Measurements from ENCODE around the gene CHIT1.

CHIT1 gene

DNA sequence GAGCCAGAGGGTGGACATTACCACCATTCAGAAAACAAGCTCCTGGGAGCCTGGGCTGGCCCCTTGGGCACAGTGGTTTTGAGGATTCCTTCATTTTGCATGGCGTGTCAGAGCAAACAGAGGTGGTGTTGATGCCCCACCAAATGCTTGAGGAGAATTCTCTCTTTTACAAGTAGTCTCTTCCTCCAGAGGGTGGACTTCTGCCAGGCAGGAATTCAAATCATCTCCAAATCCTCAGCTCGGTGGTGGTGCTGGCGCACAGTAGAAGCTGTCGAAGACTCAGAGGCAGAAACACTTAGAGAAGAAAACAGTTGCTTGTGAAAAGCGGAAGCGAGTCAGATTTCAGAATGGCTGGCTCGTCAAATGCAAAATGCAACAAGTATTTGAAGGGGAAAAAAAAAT, 39.5 kb downstream of the CHIT1 start:
- H3K4me3 ChIP-seq (ENCODE audit: low read depth, low read length), result no peak overlapping the region

DNA sequence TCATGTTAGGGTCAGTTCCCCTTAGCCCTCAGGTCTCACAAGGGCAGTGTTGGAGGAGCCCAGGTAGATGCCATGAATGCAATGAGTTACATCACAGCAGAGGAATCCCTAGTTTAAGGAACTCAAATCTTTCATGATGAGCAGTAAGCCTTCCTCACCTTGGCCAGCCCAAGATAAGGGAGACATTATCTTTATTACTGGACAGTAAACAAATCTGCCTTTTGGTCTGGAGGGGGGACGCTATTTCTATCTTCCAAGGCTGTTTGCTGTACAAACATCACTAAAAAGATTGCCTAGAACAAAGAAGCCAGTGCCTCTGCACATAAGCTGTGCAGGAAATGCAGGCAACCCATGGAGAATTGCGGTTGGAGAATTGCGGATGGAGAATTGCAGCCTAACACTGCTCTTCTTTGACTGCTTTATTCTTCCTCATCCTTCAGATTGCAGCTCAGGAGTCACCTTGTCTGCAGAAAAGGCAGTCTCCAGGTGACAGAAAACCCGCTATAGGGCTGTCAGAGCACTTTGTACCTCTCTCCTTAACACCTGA, 40.7 kb downstream of the CHIT1 start:
- H3K4me3 ChIP-seq (ENCODE audit: low read depth, low read length), result no peak overlapping the region

DNA sequence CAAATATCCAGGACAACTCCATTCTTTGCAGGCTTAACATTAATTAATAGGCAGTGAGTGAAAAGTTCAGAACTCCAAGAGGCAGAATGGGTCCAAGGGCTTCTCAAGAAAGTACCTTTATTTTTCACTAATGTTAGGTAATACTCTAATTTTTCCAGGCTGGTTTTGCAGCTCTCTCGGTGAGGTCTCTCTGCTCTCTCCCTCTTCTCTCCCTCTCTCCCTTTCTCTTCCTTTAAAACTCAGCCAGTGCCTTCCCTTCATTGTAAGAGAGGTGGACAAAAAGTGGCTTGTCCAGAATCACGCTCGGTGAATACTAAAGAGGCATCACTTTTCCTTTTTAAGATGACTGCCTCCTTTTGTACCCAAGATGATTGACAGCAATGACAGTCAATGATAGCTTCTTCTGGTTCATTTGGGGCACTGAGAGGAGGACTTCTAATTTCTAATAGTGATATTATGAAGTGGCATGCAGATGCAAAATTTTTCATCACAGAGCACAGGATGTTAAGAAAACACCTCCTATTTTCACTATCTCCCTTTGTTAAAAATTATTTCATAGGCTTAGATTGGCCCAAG, 41.7 kb downstream of the CHIT1 start:
- H3K4me3 ChIP-seq (ENCODE audit: low read depth, low read length), result no peak overlapping the region

DNA sequence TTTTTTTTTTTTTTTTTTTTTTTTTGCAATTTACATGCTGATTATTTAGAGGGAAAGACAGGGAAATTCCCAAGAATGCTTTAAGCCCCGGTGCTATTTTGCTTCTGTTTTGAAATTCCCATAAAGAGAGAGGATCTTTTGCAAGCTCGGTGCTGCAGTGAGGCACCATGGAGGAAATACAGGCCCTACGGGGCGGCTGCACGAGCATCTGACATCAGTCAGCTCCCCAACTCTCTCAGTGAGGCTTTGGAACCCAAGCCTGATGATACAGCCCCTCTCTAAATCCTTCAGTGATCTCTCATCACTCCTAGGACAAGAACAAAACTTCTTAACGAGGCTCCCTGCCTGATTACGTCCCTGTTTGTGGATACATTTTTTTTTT, 42.2 kb downstream of the CHIT1 start:
- H3K4me3 ChIP-seq (ENCODE audit: low read depth, low read length), result no peak overlapping the region

DNA sequence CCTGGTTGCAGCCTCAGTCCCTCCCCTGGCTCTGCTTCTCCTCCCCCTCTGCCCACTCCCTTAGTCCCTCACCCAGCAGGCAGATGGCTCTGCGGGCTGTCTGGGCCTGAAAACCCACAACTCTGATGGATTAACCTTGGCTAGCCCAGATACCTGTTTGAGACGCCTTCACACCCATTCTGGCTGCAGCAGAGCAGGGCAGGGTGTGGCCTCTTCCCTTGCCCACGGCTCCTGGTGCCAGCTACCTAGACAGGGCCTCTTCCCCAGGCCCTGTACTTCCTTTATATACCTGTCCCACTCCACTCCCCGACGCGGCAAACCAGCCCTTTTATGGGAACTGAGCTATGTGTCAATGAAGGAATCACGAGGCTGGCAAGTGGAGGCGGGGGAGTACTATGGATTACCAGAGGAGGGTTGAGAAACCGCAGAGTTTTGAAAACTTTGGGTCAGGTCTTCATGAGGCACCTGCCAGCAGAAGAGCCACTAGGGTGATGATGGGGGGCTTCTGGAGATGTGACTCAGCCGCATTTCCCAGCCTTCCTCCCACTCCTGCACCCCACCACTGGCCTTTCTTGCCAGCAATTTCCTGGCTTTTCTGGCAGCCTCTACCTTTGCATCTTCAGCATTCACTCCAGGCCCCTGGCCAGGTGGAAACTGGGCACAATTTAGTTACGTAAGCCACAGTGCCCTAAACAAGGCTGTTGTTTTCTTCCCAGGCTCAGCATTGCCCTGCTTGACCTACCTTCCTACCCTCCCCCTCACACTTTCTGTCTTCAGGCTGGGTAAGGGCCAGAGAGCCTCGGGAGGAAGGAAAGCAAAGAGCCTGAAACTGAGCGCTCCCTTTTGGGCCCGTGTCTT, 42.8 kb downstream of the CHIT1 start, which contains the start of gene CHI3L1:
Gene CHI3L1 (minus strand): TSS at position 259 of the 858 bp plus-strand sequence. CDS start 81 bp downstream, at position 178.
- no peak within 1 kb of the TSS for H3K4me3 ChIP-seq (ENCODE audit: low read depth, low read length)

DNA sequence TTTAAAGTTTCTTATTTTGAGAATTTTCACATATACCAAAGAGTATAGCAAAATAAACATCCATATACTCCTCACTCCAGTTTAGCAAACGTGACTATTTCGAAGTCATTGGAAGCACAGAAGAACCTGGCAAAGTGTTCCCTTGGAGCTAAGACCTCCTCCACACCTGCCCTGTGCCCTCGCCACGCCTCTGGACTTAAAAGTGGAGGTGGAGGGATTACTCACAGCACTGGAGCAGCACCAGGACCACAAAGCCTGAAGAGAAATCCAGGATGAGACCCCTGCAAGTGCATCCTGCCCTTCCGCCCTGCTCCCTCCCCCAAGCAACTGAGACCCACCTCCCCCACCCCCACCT, 43.4 kb downstream of the CHIT1 start:
- H3K4me3 ChIP-seq (ENCODE audit: low read depth, low read length), result no peak overlapping the region

DNA sequence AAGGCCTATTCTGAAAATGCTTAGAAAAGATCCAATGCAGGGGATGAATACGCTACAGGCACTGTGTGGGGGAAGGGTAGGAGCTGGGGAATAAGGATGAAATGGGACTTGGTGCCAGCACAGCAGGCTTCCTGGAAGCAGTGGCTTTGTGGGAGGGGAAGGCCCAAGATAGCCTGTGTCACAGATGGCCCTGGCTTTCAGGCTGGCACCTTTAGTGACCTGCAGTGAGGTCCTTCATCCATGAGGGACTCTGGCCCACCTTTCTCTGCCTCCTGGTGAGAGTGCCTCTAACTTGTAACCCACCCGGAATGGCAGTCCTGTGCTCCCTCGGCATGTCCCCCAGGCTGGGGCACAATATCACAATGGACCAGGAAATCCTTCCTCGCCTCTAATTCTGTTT, 43.9 kb downstream of the CHIT1 start:
- no peak overlapping the region for H3K4me3 ChIP-seq (ENCODE audit: low read depth, low read length)

DNA sequence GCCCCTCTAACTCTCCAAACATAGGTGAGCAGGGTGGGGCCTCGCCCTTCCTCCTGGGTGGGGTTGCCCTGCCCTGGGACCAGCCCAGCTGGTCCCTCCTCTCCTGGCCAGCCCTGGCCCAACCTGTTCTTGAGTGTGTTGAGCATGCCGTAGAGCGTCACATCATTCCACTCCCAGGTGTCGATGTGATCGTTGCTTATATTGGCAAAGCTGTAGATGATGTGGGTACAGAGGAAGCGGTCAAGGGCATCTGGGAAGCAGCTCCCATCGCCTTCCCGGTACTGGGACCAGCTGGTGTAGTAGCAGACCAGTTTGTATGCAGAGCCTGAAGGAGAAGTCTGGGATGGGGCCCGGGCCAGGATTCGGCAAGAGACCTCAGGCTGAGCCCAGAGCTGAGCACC, 44.4 kb downstream of the CHIT1 start:
- no peak overlapping the region for H3K4me3 ChIP-seq (ENCODE audit: low read depth, low read length)

DNA sequence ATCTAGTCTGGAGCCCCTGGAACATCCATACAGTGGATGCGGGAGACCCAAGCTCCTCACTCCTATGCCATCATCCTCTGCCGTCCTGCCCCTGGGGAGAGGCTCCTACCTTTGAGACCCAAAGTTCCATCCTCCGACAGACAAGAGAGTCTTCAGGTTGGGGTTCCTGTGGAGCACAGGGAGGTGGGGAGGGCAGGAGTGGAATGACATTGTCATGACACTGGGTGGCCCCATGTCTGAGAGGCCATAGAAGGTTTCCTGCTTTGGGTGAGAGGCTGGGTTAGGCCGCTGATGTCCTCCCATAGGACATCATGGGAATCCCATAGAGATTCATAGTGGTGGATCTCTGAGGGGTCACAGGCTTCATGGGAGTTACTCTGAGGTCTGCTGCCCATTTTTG, 45.0 kb downstream of the CHIT1 start:
- no peak overlapping the region for H3K4me3 ChIP-seq (ENCODE audit: low read depth, low read length)

DNA sequence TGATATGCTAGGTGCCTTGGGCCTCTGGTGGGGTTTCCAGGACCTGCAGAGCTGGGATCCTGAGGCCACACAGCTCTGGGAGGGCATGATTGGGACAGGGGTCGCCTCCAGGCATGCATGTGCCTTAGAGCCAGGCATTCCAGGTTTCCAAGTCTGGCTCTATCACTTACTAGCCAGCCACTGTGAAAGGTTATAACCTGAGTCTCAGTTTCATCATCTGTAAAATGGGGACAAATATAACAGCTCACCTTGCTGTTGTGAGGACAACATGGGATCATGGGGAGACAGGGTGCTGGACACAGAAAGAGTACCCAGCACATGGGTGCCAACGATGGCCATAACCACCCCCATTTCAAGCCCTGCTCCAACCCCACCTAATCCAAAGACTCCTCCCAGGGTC, 45.6 kb downstream of the CHIT1 start:
- no peak overlapping the region for H3K4me3 ChIP-seq (ENCODE audit: low read depth, low read length)

DNA sequence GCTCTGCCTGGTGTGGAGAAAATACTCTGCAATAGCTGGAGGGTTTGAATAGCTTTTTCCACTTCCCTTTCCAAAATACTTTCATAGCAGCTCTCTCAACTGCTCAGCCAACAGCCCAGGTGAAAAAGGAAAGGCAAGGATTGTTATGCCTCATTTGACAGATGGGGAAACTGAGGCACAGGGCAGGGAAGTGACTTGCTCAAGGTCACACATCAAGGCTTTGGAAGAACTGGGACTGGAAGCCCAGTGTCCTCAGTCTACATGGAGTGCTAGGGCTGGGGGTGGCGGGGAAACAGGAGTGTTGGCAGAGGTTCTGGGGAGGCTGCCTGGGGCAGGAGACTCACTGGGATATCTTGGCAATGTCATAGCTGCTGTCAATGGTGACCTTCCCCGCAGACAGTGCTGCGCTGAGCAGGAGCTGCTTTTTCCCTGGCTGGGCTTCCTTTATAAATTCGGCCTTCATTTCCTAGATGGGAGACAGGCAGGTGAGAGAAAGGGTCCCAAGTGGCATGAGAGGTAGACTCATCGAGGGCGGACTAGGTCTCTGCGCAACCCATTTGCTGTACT, 47.0 kb downstream of the CHIT1 start:
- no peak overlapping the region for H3K4me3 ChIP-seq (ENCODE audit: low read depth, low read length)

DNA sequence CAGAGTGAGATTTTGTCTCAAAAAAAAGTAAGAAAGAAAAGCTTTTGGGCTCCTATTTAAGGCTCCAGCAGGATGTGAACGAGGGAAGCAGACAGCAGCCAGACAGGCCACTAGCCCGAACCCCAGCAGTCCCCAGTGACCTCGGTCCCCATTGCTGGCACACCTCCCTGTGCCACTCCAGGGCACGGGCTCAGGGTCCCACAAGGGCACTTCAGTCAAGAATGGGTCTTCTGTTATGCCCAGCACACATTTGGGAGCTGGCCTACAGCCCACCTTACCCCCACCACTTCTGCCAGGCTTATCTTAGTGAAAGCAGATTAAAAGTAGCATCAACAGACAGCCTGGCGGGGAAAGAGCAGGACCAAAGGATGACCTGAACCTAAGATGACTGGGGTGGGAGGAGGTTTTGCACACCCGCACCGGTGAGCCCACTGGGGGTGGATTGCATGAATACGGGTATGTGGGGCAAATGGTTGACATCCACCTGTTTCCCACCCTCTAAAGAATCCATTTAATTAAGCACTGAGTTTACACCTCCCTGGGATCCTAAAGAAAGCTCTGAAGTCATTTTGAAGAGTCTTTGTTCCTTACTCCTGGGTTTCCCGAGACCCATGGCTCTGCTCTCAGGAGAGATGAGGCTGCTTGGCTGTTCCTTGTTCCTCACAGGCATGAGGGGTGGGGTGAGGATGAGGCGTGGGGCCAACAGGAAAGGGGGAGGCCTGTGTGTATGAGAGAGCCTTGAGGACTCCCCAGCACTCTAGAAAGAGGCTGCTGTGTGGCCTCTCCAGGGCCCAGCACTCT, 47.7 kb downstream of the CHIT1 start:
- no peak overlapping the region for H3K4me3 ChIP-seq (ENCODE audit: low read depth, low read length)

DNA sequence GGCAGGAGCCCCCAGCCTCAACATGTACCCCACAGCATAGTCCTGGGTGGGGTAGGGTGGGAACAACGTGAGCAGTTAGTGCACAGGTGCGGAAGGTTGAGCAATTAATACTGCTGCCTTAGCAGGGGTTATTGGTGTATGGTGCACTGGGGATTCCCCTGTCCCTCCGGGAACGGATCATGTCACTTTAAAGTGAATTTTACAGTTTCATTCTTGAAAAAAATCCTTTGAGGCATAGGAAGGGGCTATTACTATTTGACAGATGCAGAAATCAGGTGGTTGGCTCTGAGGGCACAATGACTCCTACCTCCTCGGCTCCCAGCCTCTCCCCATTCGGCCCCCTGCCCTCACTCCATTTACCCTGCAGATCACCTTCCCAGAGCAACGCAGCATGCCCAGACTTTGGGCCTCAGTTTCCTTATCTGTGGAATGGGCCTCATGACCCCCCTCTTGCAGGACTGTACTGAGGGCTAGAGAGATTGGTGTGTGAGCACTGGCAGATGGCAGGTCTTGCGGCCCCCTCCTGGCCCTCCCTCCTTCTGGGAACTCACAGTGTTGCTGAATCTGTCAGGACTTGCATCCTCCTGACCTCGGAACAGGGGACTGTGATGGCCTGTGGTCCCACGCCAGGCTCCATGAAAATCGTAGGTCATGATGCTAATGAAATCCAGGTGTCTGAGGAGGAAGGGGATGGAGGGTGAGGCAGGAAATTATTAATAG, 48.7 kb downstream of the CHIT1 start:
- H3K4me3 ChIP-seq (ENCODE audit: low read depth, low read length), result no peak overlapping the region

DNA sequence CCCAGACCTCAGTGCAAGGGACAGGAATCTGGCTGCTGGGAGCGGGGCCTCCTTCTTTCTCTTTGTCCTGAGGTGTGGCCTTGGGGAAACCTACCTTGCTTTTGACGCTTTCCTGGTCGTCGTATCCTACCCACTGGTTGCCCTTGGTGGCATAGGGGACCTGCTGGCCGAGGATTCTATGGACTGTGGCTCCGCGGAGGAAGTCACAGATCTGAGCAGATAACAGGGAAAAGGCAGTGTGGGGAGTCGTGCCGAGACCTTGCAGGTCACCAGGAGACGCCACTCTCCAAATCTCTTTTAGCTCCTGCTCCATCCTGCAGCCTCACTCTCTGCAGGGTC, 49.8 kb downstream of the CHIT1 start:
- H3K4me3 ChIP-seq (ENCODE audit: low read depth, low read length), result no peak overlapping the region

DNA sequence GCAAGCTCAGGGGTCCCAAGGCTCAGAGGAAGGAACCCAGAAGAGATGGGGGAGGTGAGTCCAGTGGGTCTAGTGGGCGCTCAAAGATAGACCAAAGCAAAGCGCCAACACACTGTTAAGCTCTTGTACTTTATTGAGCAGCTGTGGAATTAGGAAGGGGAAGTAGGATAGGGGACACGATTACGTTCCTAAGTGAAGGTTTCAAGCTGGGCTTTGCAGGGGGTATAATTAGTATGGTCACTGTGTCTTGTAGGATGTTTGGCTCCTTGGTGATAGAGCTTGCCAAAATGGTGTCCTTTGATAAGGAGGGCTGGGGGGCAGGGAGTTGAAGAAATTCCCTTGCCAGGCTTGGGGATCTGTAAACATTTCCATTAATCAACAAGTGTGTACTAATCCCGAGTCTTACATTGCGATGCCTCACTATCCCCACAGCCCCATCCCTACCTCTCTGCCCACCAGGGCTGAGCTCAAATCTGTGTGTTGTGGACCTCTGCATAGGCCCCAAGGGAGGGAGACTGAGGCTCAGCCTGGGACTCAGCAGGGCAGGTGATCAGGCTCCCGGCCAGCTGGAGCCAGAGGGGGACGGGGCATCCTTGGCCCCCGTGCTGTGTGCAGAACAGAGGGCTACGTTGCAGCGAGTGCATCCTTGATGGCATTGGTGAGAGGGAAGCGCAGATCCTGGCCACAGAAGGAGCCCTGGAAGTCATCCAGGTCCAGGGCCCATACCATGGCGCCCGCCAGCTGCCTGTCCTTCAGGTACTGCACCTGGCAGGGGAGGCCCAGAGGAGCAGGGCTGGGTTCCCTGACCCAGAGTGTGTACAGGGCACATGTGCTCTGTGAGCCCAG, 50.4 kb downstream of the CHIT1 start:
- no peak overlapping the region for H3K4me3 ChIP-seq (ENCODE audit: low read depth, low read length)

DNA sequence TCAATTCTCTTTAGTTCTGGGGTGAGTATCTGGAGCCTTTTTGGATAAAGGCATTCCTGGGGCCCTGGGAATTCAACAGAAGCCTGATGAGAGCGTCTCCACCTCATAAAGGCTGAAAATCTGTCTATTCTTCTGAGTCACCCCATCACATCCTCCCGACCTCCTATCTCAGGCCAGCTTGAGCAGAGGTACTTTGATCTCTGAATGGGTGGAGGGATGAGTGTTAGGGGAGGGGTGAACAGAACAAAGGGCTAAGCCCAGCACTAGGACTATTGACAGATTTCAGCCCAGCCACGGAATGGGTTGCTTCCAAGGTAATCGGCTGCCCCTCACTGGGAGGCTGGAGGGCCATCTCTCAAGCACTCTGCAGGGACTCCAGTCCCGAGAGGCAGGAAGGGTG, 51.4 kb downstream of the CHIT1 start:
- H3K4me3 ChIP-seq (ENCODE audit: low read depth, low read length), result no peak overlapping the region

DNA sequence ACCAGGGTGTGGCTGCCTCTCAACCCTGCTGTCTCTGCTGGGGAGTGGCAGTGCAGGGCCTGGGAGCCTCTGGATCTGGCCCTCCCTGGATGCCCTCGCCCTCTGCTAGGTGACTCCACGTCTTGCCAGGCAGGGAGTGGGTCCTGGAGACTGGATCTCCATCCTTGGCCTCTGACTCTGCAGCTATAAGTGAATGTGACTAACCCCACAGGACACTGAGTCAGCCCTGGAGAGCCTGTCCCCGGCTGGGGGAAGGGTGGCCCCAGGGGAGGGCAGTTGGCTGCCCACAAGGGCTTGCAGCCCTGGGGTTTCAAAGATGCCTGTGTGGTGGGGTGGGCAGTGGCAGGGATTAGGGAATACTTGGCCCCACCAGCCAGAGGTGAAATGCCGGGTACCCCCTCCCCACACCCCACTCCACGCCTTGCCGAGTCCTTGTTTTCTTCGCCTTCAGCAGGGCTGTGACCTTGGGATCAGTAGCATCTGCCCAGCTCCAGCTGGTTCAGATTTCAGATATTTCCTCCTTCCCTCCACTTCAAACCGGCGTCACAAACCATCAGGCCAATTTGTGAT, 51.9 kb downstream of the CHIT1 start:
- no peak overlapping the region for H3K4me3 ChIP-seq (ENCODE audit: low read depth, low read length)

DNA sequence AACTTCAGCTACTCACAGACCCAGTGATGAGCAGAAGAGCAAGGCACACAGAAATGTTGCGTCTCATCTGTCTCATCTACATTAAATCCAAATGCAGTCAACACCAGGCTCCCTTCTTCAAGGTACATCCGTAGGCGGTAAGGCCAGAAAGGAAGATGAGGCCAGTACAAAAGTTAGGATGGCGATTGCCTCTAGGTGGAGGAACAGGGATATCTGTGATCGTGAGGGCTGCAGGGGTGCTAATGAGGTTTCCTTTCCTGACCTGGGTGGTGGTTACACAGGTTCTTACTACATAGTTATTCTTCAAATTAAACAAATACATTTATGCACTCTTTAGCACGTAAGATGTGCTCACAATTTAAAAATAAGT, 52.5 kb downstream of the CHIT1 start:
- no peak overlapping the region for H3K4me3 ChIP-seq (ENCODE audit: low read depth, low read length)

DNA sequence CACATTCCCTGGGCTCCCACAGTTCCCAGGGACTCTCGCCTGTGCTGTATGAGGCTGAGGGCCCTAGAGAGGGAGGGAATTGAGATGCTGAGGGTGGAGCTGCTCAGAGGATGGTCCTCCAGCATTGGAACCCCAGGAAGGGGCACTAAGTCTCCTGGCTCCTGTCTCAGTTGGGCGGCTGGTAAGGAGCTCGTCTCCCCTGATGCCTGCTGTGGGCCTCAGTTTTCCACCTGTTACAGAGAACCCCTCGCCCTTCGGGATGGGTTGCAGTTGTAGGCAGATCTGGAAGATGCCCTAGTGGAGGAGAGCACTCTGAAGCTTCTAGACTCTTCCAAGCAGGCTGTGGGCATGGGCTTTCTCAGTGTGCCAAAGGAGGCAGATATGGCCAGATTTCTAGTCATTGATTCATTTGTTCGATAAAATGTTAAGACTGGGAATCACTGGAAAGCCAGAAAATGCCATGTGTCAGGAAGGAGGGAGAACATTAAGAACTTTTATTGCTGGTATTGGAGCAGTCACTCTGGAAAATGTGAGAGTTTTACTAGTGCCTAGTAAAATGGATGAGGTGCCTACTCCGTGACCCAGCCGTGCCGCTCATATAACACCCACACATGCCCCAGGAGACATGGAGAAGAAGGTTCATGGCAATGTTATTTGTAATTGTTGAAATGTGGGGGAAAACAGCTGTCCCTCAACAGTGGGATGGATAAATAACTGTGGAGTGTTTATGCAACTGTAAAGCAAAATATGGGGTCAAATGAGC, 53.0 kb downstream of the CHIT1 start:
- no peak overlapping the region for H3K4me3 ChIP-seq (ENCODE audit: low read depth, low read length)

All from iPS-11a (cell line).